Measurements from ENCODE around the gene ATXN2L. TPM values are rescaled to one million over a fixed set of nuclear protein-coding genes. Genes with fewer than 3 reads are reported as not detected.

The ATXN2L gene
- total and polyA plus RNA-seq, 2 of the 13 experiments (the other 11 are each of a cell fraction or from before 2014, with no cell fraction given), result 40.8 to 55.1 TPM

DNA sequence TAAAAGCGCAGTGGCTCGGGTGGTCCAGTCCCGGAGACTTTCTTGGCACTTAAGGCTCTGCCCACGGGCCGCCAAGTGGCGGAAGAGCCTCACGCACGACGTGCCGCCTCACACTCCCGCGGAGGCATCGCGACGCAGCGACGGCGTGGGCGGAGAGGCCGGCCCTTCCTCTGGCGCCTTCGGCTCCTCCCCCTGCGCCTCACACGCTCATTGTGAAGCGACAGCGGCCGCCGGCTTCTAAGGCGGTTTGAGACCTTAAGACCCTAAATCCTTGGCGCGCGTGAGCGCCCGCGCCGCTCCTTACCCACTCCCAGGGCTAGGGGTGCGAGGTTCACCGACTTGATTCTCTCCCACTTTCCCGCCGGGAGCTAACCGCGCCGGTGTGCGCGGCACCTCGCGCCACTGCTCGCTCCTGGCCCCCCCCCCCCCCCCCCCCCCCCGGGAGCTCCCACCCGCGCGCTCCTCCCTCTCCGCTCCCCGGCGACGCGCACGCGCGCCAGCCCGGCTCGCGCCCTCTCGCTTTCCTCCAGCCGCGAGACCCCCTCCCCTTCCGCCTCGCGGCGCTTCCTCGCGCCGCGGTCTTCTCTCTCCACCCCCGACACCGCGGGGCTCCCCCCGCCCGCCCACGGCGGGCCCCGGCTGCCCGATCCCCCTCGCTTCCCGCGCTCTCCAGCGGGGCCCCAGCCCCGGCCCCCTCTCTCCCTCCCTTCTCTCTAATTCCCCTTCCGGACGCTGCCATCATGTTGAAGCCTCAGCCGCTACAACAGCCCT, at the start of gene ATXN2L (continued):
- TF ChIP-seq KLF13 (CRISPR knock-in tag; IDR thresholded peaks at IDR 0.05) (peak; percentile 92), HNRNPK (IDR thresholded peaks at IDR 0.05; ENCODE audit: low read depth, low read length, poor library complexity, severe bottlenecking) (peak; percentile 100), FOXP1 (IDR thresholded peaks at IDR 0.05) (no peak), FOXP1 (CRISPR knock-in tag; IDR thresholded peaks at IDR 0.05) (peak; percentile 69), ZNF780A (CRISPR knock-in tag; IDR thresholded peaks at IDR 0.05) (no peak), MIER2 (CRISPR knock-in tag; IDR thresholded peaks at IDR 0.05) (peak; percentile 77), IKZF4 (CRISPR knock-in tag; IDR thresholded peaks at IDR 0.05; ENCODE audit: borderline replicate concordance, low read depth, not compliant biosample characterization) (peak; percentile 92), SRSF9 (IDR thresholded peaks at IDR 0.05; ENCODE audit: borderline replicate concordance, insufficient read depth, low read depth, low read length, poor library complexity, severe bottlenecking) (no peak), AGO1 (IDR thresholded peaks at IDR 0.05; ENCODE audit: low read depth, low read length, poor library complexity, severe bottlenecking) (peak; percentile 97), ERF (CRISPR knock-in tag; IDR thresholded peaks at IDR 0.05) (peak; percentile 98), ZNF17 (CRISPR knock-in tag; IDR thresholded peaks at IDR 0.05) (no peak), GTF3A (CRISPR knock-in tag; conservative IDR thresholded peaks at IDR 0.05) (peak; percentile 68; the same call in 1 of the 2 replicates), ZNF605 (CRISPR knock-in tag; IDR thresholded peaks at IDR 0.05) (0 out of 2 replicates have a peak, but pooled peaks have one; percentile 77), KDM6A (CRISPR knock-in tag; IDR thresholded peaks at IDR 0.05; ENCODE audit: low read depth) (no peak)
- TF ChIP-seq, protein P1, sequence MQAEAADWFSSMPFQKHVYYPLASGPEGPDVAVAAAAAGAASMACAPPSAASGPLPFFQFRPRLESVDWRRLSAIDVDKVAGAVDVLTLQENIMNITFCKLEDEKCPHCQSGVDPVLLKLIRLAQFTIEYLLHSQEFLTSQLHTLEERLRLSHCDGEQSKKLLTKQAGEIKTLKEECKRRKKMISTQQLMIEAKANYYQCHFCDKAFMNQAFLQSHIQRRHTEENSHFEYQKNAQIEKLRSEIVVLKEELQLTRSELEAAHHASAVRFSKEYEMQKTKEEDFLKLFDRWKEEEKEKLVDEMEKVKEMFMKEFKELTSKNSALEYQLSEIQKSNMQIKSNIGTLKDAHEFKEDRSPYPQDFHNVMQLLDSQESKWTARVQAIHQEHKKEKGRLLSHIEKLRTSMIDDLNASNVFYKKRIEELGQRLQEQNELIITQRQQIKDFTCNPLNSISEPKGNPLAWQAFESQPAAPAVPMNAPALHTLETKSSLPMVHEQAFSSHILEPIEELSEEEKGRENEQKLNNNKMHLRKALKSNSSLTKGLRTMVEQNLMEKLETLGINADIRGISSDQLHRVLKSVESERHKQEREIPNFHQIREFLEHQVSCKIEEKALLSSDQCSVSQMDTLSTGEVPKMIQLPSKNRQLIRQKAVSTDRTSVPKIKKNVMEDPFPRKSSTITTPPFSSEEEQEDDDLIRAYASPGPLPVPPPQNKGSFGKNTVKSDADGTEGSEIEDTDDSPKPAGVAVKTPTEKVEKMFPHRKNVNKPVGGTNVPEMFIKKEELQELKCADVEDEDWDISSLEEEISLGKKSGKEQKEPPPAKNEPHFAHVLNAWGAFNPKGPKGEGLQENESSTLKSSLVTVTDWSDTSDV (CRISPR knock-in tag; IDR thresholded peaks at IDR 0.05), result peak; percentile 69; the same call in 1 of the 2 replicates
- TF ChIP-seq, protein P2, sequence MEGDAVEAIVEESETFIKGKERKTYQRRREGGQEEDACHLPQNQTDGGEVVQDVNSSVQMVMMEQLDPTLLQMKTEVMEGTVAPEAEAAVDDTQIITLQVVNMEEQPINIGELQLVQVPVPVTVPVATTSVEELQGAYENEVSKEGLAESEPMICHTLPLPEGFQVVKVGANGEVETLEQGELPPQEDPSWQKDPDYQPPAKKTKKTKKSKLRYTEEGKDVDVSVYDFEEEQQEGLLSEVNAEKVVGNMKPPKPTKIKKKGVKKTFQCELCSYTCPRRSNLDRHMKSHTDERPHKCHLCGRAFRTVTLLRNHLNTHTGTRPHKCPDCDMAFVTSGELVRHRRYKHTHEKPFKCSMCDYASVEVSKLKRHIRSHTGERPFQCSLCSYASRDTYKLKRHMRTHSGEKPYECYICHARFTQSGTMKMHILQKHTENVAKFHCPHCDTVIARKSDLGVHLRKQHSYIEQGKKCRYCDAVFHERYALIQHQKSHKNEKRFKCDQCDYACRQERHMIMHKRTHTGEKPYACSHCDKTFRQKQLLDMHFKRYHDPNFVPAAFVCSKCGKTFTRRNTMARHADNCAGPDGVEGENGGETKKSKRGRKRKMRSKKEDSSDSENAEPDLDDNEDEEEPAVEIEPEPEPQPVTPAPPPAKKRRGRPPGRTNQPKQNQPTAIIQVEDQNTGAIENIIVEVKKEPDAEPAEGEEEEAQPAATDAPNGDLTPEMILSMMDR (CRISPR knock-in tag; IDR thresholded peaks at IDR 0.05), result peak; percentile 59
- TF ChIP-seq, protein P3, sequence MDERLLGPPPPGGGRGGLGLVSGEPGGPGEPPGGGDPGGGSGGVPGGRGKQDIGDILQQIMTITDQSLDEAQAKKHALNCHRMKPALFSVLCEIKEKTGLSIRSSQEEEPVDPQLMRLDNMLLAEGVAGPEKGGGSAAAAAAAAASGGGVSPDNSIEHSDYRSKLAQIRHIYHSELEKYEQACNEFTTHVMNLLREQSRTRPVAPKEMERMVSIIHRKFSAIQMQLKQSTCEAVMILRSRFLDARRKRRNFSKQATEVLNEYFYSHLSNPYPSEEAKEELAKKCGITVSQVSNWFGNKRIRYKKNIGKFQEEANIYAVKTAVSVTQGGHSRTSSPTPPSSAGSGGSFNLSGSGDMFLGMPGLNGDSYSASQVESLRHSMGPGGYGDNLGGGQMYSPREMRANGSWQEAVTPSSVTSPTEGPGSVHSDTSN (CRISPR knock-in tag; IDR thresholded peaks at IDR 0.05), result peak; percentile 23; the same call in 1 of the 2 replicates
- TF ChIP-seq, protein P4, sequence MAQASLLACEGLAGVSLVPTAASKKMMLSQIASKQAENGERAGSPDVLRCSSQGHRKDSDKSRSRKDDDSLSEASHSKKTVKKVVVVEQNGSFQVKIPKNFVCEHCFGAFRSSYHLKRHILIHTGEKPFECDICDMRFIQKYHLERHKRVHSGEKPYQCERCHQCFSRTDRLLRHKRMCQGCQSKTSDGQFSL (CRISPR knock-in tag; IDR thresholded peaks at IDR 0.05), result peak; percentile 100
- TF ChIP-seq, protein P5, sequence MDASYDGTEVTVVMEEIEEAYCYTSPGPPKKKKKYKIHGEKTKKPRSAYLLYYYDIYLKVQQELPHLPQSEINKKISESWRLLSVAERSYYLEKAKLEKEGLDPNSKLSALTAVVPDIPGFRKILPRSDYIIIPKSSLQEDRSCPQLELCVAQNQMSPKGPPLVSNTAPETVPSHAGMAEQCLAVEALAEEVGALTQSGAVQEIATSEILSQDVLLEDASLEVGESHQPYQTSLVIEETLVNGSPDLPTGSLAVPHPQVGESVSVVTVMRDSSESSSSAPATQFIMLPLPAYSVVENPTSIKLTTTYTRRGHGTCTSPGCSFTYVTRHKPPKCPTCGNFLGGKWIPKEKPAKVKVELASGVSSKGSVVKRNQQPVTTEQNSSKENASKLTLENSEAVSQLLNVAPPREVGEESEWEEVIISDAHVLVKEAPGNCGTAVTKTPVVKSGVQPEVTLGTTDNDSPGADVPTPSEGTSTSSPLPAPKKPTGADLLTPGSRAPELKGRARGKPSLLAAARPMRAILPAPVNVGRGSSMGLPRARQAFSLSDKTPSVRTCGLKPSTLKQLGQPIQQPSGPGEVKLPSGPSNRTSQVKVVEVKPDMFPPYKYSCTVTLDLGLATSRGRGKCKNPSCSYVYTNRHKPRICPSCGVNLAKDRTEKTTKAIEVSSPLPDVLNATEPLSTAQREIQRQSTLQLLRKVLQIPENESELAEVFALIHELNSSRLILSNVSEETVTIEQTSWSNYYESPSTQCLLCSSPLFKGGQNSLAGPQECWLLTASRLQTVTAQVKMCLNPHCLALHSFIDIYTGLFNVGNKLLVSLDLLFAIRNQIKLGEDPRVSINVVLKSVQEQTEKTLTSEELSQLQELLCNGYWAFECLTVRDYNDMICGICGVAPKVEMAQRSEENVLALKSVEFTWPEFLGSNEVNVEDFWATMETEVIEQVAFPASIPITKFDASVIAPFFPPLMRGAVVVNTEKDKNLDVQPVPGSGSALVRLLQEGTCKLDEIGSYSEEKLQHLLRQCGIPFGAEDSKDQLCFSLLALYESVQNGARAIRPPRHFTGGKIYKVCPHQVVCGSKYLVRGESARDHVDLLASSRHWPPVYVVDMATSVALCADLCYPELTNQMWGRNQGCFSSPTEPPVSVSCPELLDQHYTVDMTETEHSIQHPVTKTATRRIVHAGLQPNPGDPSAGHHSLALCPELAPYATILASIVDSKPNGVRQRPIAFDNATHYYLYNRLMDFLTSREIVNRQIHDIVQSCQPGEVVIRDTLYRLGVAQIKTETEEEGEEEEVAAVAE (CRISPR knock-in tag; IDR thresholded peaks at IDR 0.05; ENCODE audit: borderline replicate concordance), result peak; percentile 96
